Mesodermal cell (in vitro differentiated cells): Measurements from ENCODE around the gene ALDH9A1.
"Not testable (repeated sequence)": the region's sequence is repeated elsewhere in the genome, so short reads cannot be mapped to it uniquely, and the experiment has no call there.

Experiments
- H3K27ac ChIP-seq: 2 replicates; pipeline ENCODE4 v1.7.0; 2013; ENCODE audit warnings: mild to moderate bottlenecking, low read depth, low read length, moderate library complexity; ENCODE audit not compliant: severe bottlenecking
- H3K36me3 ChIP-seq: 2 replicates; pipeline ENCODE4 v1.7.1; 2013; ENCODE audit warnings: mild to moderate bottlenecking, low read length, moderate library complexity; ENCODE audit not compliant: control insufficient read depth, insufficient read depth
- H3K4me1 ChIP-seq: one replicate; pipeline ENCODE4 v1.7.1; 2013; ENCODE audit warnings: mild to moderate bottlenecking, low read length; ENCODE audit not compliant: insufficient read depth, control insufficient read depth, poor library complexity, severe bottlenecking
- H3K4me3 ChIP-seq: 2 replicates; pipeline ENCODE4 v1.7.0; 2013; ENCODE audit warnings: low read length, control low read depth, mild to moderate bottlenecking; ENCODE audit not compliant: insufficient read depth, poor library complexity, severe bottlenecking; ENCODE audit errors: extremely low read depth
- H3K9me3 ChIP-seq: 2 replicates; pipeline ENCODE4 v1.7.1; 2013; ENCODE audit warnings: mild to moderate bottlenecking, low read length, moderate library complexity; ENCODE audit not compliant: control insufficient read depth
- WGBS, 2 experiments: methylation state at CpG; one replicate each; pipeline ENCODE4 v1.1.5; 2013; ENCODE audit warnings: missing lambda C conversion rate in 2 of 2; ENCODE audit not compliant: insufficient coverage in 2 of 2; 5-methylcytosine and 5-hydroxymethylcytosine counted together

Gene ALDH9A1

DNA sequence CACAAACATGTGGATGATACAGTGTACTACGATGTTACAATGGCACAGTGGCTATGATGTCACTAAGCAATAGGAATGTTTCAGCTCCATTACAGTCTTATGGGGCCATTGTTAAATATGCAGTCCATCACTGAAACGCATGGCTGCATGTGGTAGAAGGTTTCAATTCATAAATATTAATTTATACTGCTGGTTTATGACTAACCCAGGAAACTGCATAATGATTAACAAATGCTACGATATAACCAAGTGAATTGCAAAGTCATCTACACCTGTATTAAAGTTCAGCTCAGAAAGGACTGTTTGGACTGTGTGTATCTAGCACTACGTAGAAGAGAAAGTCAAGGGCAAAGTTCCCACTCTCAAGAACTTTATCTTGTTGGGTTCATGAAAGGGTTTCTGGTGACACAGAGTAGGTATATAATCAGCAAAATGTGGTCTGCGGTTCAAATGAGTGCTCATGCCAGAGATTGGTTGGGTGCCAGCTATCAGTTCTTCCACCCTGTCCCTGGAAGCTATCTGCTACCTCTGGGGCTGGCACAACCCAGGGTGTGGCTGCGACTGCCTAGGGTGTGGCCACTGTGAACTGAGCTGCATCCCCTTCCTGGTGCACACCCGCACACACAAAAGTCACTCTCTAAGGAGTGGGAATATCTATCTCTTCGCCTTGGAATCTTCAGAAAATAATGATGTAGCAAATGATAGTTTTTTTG is 52.6 kb downstream of the ALDH9A1 start:
- 95 to 100% methylated on average over 2 to 5 of the region's 8 CpGs for WGBS, 2 experiments
- H3K4me1 ChIP-seq, result no peaks in the 10 kb centered on the region
- peaks cover 26% of the 10 kb centered on the region for H3K36me3 ChIP-seq
- H3K27ac ChIP-seq, result no peak overlapping the region
- H3K9me3 ChIP-seq, result no peaks in the 10 kb centered on the region
- no peak overlapping the region for H3K4me3 ChIP-seq

GRCh38 chr1:165644064-165644735 is 54.2 kb downstream of the ALDH9A1 start:
- Histone ChIP-seq H3K27ac (no peak overlapping the region), H3K36me3 (peaks cover 25% of the 10 kb centered on the region), H3K9me3 (no peaks in the 10 kb centered on the region), H3K4me3 (no peak overlapping the region), H3K4me1 (no peaks in the 10 kb centered on the region)
- no CpG with 5 or more reads among the region's 2 CpGs for WGBS, 2 experiments

DNA sequence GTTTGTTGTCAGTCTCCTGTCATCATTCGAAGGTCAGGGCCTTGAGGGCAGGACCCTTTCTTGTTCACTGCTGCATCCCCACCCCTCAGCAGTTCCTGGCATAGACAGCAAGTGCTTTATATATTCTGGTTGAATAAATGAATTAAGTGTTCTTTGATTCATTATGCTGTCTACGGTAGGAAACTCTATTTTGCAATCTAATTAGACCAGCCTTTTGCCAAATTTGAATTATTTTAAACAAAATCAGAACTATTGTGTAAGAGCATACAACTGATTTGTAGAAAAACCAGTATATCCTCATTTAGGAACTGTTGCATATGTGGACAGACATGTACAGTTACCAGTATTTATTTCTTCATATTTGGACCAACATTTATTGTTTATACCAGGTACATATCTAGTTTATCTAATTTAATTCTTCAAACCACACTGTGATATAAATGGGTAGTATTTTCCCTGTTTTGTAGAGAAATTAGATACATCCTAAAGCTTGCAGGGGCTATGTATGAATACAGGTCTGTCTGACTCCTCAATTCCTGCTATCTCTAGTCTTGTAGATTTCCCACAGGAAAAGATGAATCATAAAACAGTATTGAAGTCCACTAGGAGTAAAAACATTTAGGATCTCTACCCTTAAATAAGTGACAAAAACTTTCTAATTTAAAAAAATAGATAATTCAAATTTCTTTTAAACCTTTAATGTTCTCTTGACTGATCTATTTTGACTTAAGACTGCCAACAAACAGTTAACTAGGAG is 57.0 kb downstream of the ALDH9A1 start:
- H3K4me1 ChIP-seq, result no peaks in the 10 kb centered on the region
- H3K36me3 ChIP-seq, result peaks cover 40% of the 10 kb centered on the region
- no peaks in the 10 kb centered on the region for H3K9me3 ChIP-seq
- H3K4me3 ChIP-seq, result no peak overlapping the region
- 100% methylated on average over 1 of the region's 2 CpGs; no CpG with 5 or more reads in 1 of the 2 experiments for WGBS, 2 experiments
- no peak overlapping the region for H3K27ac ChIP-seq

GRCh38 chr1:165639821-165640623 is 58.3 kb downstream of the ALDH9A1 start:
- no peak overlapping the region for H3K27ac ChIP-seq
- no peaks in the 10 kb centered on the region for H3K9me3 ChIP-seq
- 89% methylated on average over 1 of the region's 1 CpG; no CpG with 5 or more reads in 1 of the 2 experiments for WGBS, 2 experiments
- peaks cover 2% of the 10 kb centered on the region for H3K4me1 ChIP-seq
- peaks cover 53% of the 10 kb centered on the region for H3K36me3 ChIP-seq
- H3K4me3 ChIP-seq, result no peak overlapping the region

- H3K4me3 ChIP-seq, H3K4me1 ChIP-seq, H3K27ac ChIP-seq, H3K9me3 ChIP-seq: not testable (repeated sequence)
- 93 to 100% methylated on average over 4 to 5 of the region's 7 CpGs for WGBS, 2 experiments
- peaks cover 56% of the 10 kb centered on the region for H3K36me3 ChIP-seq
These were observed 60.2 kb downstream of the ALDH9A1 start for GRCh38 chr1:165638211-165638610.

DNA sequence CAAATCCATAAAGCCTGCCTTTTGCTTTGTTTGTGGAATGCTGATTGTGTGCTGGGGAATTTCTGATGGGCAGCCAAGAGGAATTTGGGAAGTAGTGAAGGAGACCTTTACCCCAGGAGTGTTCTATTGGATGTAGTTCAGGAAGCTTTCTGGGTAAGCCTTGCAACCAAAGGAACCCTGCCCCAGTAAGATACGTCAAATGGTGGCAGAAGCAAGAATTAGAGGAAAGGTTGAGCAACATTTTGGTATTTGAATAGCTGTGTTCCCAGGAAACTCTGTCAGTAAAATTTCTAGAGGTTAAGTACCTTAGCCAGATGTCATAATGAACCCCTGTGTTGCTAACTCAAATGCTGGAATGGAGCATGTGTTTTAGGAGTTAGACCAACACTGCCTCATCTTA is 60.9 kb downstream of the ALDH9A1 start:
- WGBS, 2 experiments, result 92% methylated on average over 1 of the region's 1 CpG
- H3K4me1 ChIP-seq, result peaks cover 9% of the 10 kb centered on the region
- H3K9me3 ChIP-seq, result no peaks in the 10 kb centered on the region
- peaks cover 56% of the 10 kb centered on the region for H3K36me3 ChIP-seq
- no peak overlapping the region for H3K27ac ChIP-seq
- no peak overlapping the region for H3K4me3 ChIP-seq

DNA sequence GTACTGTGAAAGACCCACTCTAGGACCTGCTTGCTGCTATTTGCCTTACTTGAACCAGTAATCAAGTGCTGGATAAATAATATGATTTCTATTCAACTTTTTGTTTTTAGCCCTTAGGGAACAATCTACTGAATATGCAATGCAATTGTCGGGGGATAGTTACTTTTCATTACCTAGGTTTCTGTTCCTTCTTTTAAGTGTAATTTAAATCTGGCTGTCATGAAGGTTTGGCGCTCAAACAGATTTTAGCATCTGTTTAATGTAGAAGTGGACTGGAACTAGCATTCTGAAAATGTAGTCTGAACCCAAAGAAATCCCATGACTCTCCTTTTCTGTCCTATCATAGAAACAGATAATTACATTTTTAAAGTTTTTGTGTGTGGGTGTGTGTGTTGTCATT is 62.5 kb downstream of the ALDH9A1 start:
- Histone ChIP-seq H3K36me3 (peaks cover 54% of the 10 kb centered on the region), H3K4me1 (peaks cover 12% of the 10 kb centered on the region), H3K9me3 (no peaks in the 10 kb centered on the region), H3K4me3 (no peak overlapping the region), H3K27ac (no peak overlapping the region)
- WGBS, 2 experiments, result 40% methylated on average over 1 of the region's 2 CpGs; no CpG with 5 or more reads in 1 of the 2 experiments

GRCh38 chr1:165635329-165635728 is 63.0 kb downstream of the ALDH9A1 start:
- H3K4me3 ChIP-seq, result no peak overlapping the region
- H3K9me3 ChIP-seq, result no peaks in the 10 kb centered on the region
- H3K27ac ChIP-seq, result no peak overlapping the region
- peaks cover 49% of the 10 kb centered on the region for H3K36me3 ChIP-seq
- peaks cover 12% of the 10 kb centered on the region for H3K4me1 ChIP-seq
- no CpG with 5 or more reads among the region's 2 CpGs for WGBS, 2 experiments

DNA sequence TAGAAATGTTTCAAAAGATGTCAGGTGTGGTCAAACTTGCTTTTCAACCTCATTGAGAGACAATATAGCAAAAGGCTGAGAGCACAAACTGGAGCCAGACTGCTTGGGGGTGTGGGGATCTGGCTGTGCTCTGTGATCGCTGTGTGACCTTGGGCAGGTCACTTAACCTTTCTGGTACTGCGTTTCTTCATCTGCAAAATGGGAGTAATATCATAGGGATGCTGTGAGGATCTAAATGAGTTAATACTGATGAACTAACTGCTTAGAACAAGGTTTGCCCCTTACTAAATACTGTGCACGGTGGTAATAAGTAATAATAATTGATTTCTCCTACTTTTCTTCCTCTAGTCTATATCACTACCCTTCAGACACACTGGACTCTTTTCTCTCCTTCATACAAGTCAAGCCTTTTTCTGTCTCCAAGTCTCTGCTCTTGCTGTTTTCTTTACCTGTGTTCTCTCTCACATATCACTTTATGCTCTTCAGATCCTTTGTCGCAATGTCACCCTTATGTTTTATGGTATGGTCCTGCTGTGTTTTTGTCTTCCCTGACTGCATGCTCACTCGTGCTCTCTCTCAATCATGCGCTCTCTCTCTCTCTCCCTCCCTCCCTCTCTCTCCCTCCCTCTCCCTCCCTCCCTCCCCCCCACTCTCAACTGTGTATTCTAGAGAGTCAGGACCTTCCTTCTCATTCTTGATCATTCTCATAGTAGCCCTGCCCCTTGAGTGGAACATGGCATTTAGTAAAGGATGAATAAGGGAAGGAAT is 64.0 kb downstream of the ALDH9A1 start:
- Histone ChIP-seq H3K36me3 (peaks cover 42% of the 10 kb centered on the region), H3K9me3 (no peaks in the 10 kb centered on the region), H3K27ac (no peak overlapping the region), H3K4me1 (peaks cover 12% of the 10 kb centered on the region), H3K4me3 (no peak overlapping the region)
- 90 to 96% methylated on average over 2 of the region's 6 CpGs for WGBS, 2 experiments

DNA sequence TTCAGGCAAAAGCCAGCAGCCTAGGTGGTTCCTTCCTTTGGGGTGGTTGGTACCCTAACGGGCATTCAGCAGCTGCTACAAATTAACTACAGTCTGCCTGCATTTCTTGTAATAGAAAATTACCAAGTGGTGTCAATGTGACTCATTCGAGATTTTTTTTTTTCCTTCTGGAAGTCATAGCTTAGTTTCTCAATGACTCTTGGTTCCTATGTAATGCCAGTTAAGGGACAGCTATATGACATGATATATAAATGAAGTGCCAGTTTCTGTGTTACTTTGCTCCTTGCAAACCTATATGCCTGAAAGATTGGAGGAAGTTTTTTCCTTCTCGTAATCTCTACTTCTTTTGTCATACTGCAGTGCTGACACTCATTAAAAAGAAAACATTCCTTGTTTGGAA is 64.7 kb downstream of the ALDH9A1 start:
- Histone ChIP-seq H3K9me3 (no peaks in the 10 kb centered on the region), H3K4me3 (no peak overlapping the region), H3K36me3 (peaks cover 35% of the 10 kb centered on the region), H3K27ac (no peak overlapping the region), H3K4me1 (peaks cover 16% of the 10 kb centered on the region)
- 100% methylated on average over 1 of the region's 3 CpGs; no CpG with 5 or more reads in 1 of the 2 experiments for WGBS, 2 experiments
